AG09309 (cell line): ENCODE results near the gene FBXL13.

Experiments
- DNase-seq: peaks from one replicate; pipeline ENCODE4 v3.0.0-alpha.2; 2010; ENCODE audit warnings: low read depth
- H3K4me3 ChIP-seq: 2 replicates; pipeline ENCODE4 v1.5.1; 2011; ENCODE audit warnings: mild to moderate bottlenecking, low read depth, low read length, moderate library complexity; ENCODE audit not compliant: control insufficient read depth
- TF ChIP-seq, protein P1 (sequence below): IDR thresholded peaks from 2 replicates; pipeline ENCODE4 v1.5.1; 2011; ENCODE audit warnings: mild to moderate bottlenecking, low read depth, low read length, inconsistent platforms; ENCODE audit not compliant: insufficient read depth, control insufficient read depth; ENCODE audit errors: missing control alignments

FBXL13 gene

DNA sequence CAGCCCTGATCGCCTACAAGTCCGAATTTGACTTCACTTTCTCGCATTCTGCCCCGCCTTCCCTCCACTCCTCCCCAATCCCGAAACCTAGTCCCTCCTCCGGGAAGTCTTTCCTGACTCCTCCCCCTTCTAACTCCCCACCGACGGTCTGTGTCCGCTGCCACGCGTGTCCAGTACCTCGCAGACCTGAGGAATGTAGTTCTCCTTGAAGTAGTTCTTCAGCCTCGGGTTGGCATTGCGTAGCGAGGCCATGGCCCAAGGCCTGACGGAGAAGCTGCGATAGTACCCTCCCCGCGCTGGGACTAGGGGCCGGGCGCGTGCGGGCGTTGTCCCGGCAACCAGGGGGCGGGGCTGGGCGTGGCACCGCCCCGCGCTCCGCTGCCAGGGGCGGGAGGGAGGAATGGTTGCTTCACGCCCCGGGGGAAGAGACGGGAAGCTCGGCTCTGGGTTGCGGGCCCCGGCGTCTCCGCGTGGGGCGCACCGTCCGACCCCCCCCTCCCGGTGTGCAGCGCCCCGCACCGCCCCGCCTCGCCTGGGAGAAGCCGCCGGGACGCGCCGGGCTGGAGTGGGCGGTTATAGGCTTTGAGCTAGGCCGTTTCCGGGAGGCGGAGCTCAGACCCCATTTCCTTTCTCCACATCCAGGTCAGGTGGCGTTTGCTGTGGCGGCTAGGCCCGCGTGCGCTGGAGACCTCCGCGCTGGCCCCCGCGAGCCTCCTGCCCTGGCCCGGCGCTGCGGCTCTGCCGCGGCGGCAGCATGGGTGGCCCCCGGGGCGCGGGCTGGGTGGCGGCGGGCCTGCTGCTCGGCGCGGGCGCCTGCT is at the start of gene FBXL13, which contains the start of gene ARMC10:
FBXL13 (minus strand) TSS at position 278 of the 818 bp plus-strand sequence.
ARMC10 (plus strand) TSS at position 622 of the 818 bp plus-strand sequence; CDS start at position 755, 133 bp downstream.
- H3K4me3 ChIP-seq, result peak within 1 kb of the TSS; percentile 62
- TF ChIP-seq, protein P1, sequence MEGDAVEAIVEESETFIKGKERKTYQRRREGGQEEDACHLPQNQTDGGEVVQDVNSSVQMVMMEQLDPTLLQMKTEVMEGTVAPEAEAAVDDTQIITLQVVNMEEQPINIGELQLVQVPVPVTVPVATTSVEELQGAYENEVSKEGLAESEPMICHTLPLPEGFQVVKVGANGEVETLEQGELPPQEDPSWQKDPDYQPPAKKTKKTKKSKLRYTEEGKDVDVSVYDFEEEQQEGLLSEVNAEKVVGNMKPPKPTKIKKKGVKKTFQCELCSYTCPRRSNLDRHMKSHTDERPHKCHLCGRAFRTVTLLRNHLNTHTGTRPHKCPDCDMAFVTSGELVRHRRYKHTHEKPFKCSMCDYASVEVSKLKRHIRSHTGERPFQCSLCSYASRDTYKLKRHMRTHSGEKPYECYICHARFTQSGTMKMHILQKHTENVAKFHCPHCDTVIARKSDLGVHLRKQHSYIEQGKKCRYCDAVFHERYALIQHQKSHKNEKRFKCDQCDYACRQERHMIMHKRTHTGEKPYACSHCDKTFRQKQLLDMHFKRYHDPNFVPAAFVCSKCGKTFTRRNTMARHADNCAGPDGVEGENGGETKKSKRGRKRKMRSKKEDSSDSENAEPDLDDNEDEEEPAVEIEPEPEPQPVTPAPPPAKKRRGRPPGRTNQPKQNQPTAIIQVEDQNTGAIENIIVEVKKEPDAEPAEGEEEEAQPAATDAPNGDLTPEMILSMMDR, result peak; percentile 4
- DNase-seq, result peak; percentile 61

DNA sequence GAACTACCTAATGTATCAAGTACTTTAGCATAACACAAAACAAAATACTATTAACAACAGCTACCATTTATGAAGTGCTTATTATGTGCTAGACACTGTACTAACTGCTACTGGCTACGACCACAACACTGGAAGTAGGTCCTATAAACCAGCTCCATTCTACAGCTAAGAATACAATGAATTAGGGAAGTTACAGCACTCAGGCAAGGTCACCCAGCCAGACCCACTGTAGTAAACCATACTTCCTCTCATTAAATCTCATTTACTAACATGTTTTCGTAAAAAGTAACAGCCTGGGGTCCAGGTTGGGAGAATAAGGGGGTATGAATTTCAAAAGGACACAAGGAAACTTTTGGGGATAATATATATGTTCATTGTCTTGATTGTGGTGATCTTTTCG is 48.9 kb upstream of the FBXL13 start:
- no peak for DNase-seq
- TF ChIP-seq, protein P1, result no peak
- H3K4me3 ChIP-seq, result no peak overlapping the region

DNA sequence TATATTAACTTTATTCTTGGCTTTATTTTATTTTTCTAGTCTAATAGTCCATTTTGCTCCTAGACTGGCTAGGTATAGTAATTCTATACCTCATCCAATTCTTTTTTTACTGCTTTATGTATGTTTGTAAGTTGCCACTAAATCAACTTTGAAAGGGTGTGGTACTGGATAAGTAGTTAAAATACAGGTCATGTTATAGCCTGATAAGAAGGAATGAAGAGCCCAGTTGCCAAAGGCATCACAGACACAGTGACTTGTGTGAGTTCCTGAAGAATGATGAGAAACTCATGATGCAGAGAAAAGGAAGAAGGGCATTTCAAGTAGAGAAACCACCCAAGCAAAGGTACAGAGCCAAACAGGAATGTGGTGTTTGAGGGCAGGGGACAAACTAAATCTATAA is 47.0 kb upstream of the FBXL13 start:
- no peak for DNase-seq
- no peak overlapping the region for H3K4me3 ChIP-seq
- TF ChIP-seq, protein P1, result no peak

DNA sequence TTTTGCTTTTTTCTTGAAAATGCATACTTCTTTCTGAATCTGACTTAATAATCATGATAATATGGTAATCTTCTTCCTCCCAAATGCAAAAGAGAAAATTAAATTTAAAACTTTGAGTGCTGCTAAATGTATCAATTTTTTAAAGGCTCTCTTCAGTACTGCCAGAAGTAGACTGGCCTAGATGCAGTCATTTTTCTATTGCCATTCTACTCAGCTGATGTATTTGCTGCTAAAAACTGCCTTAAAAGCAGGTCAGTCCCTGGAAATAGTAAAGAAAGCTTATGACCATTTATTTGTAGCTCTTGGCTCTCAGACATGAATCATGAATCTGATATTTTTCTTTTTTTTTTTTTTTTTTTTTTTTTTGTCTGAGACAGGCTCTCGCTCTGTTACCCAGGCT is 45.8 kb upstream of the FBXL13 start:
- DNase-seq, result no peak
- TF ChIP-seq, protein P1, result no peak
- H3K4me3 ChIP-seq, result no peak overlapping the region

DNA sequence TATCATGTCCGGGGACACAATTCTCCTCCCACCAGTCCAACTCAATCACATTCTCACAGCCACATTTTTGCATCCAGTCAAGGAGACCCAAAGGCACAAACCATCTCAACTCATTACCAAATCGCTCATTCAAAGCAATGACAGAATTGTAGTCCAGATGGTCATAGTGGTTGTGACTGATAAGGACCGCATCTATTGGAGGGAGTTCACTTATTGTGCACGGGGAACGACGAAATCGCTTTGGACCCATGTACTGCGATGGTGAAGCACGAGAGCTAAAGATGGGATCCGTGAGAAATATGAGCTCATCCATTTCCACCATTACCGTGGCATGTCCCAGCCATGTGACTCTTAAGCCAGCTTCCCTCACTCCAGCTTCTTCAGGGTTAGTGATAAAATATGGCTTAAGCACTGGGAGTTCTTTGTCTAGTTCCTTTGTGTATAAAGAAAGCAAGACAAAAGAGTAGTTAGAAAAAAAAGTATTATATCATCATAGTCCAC is 45.2 kb upstream of the FBXL13 start:
- H3K4me3 ChIP-seq, result no peak overlapping the region
- TF ChIP-seq, protein P1, result no peak

DNA sequence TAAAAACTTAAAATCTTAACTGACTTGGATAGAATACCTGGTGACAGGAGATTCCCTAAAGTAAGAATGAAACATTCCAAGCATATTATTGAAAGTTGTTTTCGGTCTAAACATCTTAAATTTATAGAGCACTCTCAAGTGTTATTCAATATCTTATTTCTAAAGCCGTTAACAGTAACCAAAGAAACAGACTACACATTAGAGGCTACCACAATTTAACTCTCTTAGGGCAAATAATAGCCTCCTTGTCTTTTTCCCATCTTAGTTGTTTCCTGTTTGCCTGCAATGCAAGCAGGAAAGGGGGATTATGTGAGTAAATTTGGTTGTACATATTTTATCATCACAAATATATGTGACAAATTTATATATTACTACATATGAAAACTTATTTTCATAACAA is 42.9 kb upstream of the FBXL13 start:
- DNase-seq, result no peak
- H3K4me3 ChIP-seq, result no peak overlapping the region
- TF ChIP-seq, protein P1, result no peak

More for the DNA sequence above, 45.2 kb upstream of the FBXL13 start:
- no peak for DNase-seq
